AG10803 (cell line): ENCODE data around the gene FXYD5.
A peak's percentile ranks its signal among the peaks of the same experiment; 100 is the strongest.

ENCODE experiments used
- DNase-seq: peaks from one replicate; pipeline ENCODE4 v3.0.0; 2010; ENCODE audit warnings: low read depth
- H3K4me3 ChIP-seq: 2 replicates; pipeline ENCODE4 v1.5.1; 2011; ENCODE audit warnings: mild to moderate bottlenecking, low read length, control low read depth
- TF ChIP-seq, protein P1 (sequence below): conservative IDR thresholded peaks from 2 replicates; pipeline ENCODE4 v1.5.1; 2011; ENCODE audit warnings: mild to moderate bottlenecking, low read length, control low read depth, inconsistent platforms

Gene FXYD5

DNA sequence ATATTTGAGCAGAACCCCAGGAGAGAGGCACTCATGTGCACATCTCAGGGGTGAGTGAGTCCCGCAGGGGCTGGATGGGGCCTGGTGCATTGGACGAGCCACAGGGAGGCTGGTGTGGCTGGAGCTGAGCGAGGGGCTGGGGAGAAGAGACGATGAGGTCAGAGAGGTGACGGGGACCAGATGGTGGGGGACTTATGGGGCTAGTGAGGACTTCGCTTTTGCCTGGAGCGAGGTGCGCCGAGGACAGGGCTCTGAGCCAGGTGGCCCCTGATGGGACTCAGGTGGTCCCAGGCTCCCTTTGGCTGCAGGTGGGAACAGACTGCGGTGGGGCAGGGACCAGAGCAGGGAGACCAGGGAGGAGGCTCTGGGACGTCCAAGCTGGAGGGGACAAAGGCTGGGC lies 45.8 kb upstream of the FXYD5 start:
- DNase-seq, result no peak
- TF ChIP-seq, protein P1, sequence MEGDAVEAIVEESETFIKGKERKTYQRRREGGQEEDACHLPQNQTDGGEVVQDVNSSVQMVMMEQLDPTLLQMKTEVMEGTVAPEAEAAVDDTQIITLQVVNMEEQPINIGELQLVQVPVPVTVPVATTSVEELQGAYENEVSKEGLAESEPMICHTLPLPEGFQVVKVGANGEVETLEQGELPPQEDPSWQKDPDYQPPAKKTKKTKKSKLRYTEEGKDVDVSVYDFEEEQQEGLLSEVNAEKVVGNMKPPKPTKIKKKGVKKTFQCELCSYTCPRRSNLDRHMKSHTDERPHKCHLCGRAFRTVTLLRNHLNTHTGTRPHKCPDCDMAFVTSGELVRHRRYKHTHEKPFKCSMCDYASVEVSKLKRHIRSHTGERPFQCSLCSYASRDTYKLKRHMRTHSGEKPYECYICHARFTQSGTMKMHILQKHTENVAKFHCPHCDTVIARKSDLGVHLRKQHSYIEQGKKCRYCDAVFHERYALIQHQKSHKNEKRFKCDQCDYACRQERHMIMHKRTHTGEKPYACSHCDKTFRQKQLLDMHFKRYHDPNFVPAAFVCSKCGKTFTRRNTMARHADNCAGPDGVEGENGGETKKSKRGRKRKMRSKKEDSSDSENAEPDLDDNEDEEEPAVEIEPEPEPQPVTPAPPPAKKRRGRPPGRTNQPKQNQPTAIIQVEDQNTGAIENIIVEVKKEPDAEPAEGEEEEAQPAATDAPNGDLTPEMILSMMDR, result no peak

DNA sequence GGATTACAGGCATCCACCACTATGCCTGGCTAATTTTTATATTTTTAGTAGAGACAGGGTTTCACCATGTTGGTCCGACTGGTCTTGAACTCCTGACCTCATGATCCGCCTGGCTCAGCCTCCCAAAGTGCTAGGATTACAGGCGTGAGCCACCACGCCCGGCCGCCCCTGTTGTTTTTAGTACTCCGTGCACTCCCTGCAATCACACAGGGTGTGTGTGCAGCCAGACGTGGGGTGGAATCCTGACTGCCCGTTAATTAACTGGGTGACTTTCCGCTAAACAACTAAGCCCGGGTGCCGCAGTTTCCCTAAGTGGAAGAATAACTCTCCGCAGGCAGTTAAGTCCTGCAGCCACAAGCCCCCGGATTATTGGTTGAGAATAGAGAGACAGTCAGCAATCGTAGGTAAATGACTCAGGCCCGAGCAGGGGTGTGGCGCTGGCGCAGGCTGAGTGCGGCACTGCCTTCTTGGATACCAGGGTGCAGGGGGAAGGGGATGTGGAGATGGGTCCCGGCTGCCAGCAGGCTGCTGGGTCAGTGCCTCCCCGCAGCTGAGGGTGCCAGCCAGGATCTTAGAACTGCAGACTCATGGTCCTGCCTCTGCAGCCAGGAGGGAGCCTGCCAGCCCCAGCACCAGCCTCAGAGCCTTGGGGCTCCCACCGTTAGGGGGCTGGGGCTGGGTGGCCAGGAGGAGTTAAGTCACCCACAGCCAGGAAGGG lies 45.0 kb upstream of the FXYD5 start:
- no peak for DNase-seq
- H3K4me3 ChIP-seq, result no peak overlapping the region
- TF ChIP-seq, protein P1, result no peak

More for the DNA sequence above, 45.8 kb upstream of the FXYD5 start:
- no peak overlapping the region for H3K4me3 ChIP-seq

DNA sequence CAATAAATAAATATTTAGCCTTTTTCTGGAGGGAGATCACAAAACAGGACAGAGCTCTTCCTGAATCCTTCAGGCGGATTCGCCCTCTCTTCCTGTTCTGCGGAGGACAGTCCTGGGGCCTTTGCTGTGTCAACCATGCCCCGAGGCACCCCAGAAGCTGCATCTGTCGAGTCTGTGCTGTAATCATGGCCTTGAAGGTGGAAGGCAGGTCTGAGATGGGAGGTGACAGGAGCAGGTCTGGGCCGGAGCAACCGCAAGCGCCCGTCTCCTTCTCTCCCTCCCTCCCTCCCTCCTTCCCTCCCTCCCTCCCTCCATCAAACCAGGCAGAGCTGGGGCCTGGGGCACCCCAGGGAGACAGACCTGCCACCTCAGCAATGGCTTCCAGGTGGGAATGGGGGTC lies 43.6 kb upstream of the FXYD5 start:
- TF ChIP-seq, protein P1, result no peak
- DNase-seq, result no peak
- H3K4me3 ChIP-seq, result no peak overlapping the region

DNA sequence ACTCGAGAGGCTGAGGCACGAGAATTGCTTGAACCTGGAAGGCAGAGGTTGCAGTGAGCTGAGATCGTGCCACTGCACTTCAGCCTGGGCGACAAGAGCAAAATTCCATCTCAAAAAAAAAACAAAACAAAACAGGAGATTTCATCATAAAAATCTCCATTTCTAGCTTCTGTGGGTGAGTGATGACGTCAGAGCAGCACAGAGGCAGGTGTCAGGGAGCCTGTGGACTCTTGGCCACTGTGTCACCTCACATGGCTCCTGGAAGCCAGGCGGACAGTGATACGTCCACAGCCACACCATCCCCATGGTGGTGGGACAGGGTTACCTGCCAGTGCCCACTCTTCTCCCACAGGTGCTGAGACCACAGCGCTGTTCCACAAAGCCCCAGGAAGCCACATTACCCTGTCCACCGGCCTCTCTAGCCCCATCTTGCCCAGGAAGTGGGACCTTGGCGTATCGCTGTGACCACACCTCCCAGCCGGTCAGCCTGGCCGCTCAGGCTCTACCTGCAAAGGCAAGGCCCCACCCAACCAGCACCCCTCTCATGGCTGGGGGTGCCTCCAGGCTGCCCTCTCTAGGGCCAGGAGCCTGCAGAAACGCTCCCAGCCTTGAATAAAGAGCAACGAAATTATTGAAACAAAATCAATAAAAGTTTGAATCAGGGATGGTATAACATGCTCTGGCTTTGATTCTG lies 41.4 kb upstream of the FXYD5 start:
- DNase-seq, result no peak
- no peak overlapping the region for H3K4me3 ChIP-seq
- TF ChIP-seq, protein P1, result no peak

DNA sequence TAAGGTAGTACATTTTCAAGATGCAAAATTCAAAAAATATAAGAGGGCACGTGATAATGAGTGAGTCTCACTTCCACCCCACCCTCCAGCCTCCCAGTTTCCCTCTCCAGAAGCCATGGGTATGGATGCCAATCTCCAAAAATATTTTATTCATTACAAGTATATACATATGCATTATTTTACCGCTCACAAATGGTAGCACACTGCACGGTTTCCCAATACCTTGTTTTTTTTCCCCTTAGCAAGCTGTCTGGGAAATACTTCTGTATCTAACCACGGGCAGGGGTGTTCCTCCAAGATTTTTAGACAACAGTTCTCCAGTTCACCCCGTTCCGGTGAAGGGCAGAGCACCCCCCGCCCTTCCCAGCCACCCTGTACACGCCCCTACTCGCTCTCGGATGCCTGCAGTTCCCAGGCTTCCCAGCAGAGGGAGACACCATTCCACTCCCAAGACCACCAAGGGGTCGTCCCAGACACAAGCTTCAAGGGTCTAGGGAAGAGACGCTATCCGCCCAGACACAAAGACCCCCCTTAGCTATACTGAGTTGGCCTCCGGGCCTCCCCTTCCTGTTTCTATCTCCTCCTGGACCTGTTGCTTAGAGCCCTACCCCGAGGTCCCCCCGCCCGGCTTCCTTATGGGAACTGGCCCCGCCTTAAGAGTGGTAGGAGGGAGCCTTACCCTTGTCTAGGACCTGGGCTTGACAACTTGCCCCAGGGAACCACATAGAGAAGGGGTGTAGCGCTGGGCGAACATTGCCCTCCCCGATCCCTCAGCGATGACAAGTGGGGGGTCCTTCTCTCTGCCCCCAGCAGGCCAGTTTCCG lies 40.0 kb upstream of the FXYD5 start:
- peak; percentile 31 for DNase-seq
- H3K4me3 ChIP-seq, result no peak overlapping the region
- TF ChIP-seq, protein P1, result peak; percentile 97

DNA sequence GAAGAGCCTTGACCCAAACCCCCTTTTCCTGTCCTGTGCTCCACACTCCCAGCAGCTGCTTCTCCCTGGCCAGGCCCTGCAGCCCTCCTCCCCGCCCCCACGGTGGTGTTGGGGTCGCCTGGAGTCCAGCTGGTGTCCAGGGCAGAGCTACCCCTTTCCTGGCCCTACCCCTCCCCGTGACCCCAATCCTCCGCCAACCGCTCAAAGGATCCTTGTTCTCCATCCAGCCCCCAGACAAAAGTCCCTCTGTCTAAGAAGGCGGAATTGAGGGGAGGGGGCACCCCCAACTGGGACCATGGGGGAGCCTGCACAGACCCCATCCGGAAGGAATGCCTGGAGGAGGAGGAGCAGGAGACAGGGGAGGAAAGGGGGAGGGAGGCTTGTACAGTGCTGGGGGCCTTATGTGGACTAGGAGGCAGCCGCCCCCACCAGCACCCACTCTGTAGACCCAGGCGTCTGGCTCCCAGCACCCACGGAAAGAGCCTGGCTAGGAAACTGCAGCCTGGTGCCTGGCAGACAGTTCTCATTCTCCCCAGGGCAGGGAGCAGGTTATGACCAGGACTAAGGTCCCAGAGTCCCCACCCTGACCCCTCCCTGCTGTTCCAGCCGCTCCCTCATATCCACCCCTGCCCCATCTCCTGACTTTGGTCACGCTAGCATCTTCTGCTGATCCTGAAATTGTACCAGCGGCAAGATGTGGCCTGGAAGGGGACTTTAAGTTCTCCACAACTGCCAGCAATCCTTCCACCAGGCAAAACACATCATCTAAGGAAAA lies 39.2 kb upstream of the FXYD5 start, which contains the start of gene FXYD3:
Gene FXYD3, plus strand, starts transcription at position 647 of the 775 bp plus-strand sequence. CDS start 3,554 bp downstream, outside the sequence.
- H3K4me3 ChIP-seq, result no peak within 1 kb of the TSS
- TF ChIP-seq, protein P1, result no peak
- DNase-seq, result no peak
